HCT116 (cell line): ENCODE measurements around the gene C1orf167. TPM values are rescaled to one million over a fixed set of nuclear protein-coding genes. Genes with fewer than 3 reads are reported as not detected.

Source experiments
- ATAC-seq: fragments of 200-7000 bp; cut with Tn5 transposase; 2 replicates; pipeline ENCODE4 v1.9.1; 2020; ENCODE audit warnings: mild to moderate bottlenecking, moderate library complexity
- Bru-seq: library from RNA; stranded (reverse); fragments of 400-500 nt; gene quantifications from one replicate; lab custom pipeline; 2021; lab: Mats Ljungman, UMichigan
- BruChase-seq, 2 experiments: library from RNA; stranded (reverse); fragments of 400-500 nt; gene quantifications; one replicate each; lab custom pipeline; 2021; lab: Mats Ljungman, UMichigan
- BruUV-seq: library from RNA; stranded (reverse); fragments of 400-500 nt; replicated peaks from 2 replicates; lab custom pipeline; 2021; lab: Mats Ljungman, UMichigan
- CTCF ChIA-PET: fragments of 300-600 bp; sonication (Branson Sonifier 250); formaldehyde crosslinking; loops from one replicate; lab custom pipeline; 2021; ENCODE audit warnings: antibody characterized with exemption; lab: Charles Lee
- POLR2A ChIA-PET: fragments of 300-600, 350-600 bp; sonication (Branson Sonifier 250); formaldehyde crosslinking; loops from one replicate; lab custom pipeline; 2021; ENCODE audit warnings: antibody characterized with exemption; lab: Charles Lee
- RAD21 ChIA-PET, 2 experiments: fragments of 300-600 bp; sonication (Branson Sonifier 250); formaldehyde crosslinking; loops; one replicate each; lab custom pipeline; 2023; ENCODE audit warnings: low total read pairs in 2 of 2; ENCODE audit not compliant: uncharacterized antibody in 2 of 2, unreplicated experiment in 2 of 2, low non-redundant PET in 1 of 2; lab: Charles Lee
- DNase-seq: peaks from one replicate; pipeline ENCODE4 v3.0.0-alpha.2; 2010; ENCODE audit warnings: low read depth, low spot score
- H2AFZ ChIP-seq: fragments of 200-600 bp; shearing (Covaris generic), sonication (generic); 2 replicates; pipeline ENCODE4 v1.6.1; 2017; ENCODE audit warnings: low read depth, mixed run types, mixed read lengths, antibody characterized with exemption, low read length; ENCODE audit not compliant: poor library complexity, severe bottlenecking
- H3K27ac ChIP-seq: 2 replicates; pipeline ENCODE4 v1.5.1; 2012; ENCODE audit warnings: low read depth, low read length
- H3K27me3 ChIP-seq: fragments of 200-600 bp; sonication (generic); 2 replicates; pipeline ENCODE4 v1.6.1; 2016; ENCODE audit warnings: mixed run types, low read length, mixed read lengths; ENCODE audit not compliant: insufficient read depth
- H3K36me3 ChIP-seq, 2 experiments: fragments of 200-500 bp in 1 of 2; fragments of 200-600 bp in 1 of 2; sonication (Bioruptor generic) in 1 of 2; sonication (generic) in 1 of 2; 2 replicates each; pipeline versions ENCODE4 v1.5.1 to v1.6.1; 2014 to 2016; ENCODE audit warnings: low read length in 2 of 2, inconsistent platforms in 1 of 2, mixed read lengths in 1 of 2, mixed run types in 1 of 2; ENCODE audit not compliant: insufficient read depth in 2 of 2, control insufficient read depth in 1 of 2
- H3K4me1 ChIP-seq, 2 experiments: fragments of 200-600 bp in 1 of 2; sonication (generic) in 1 of 2; 2 replicates each; pipeline versions ENCODE4 v1.5.1 to v1.6.1; 2012 to 2017; ENCODE audit warnings: low read length in 2 of 2, inconsistent platforms in 1 of 2, mild to moderate bottlenecking in 1 of 2, mixed read lengths in 1 of 2, mixed run types in 1 of 2, moderate library complexity in 1 of 2; ENCODE audit not compliant: insufficient read depth in 2 of 2, control insufficient read depth in 1 of 2
- H3K4me2 ChIP-seq: fragments of 200-600 bp; sonication (generic); 2 replicates; pipeline ENCODE4 v1.6.1; 2017; ENCODE audit warnings: mixed run types, low read length, mixed read lengths
- H3K4me3 ChIP-seq, 2 experiments: fragments of 200-600 bp in 1 of 2; sonication (generic) in 1 of 2; replicated peaks in 1 of 2; 2 replicates each; pipeline ENCODE4 v1.5.1; 2011 to 2016; ENCODE audit warnings: low read length in 2 of 2, control low read depth in 1 of 2, low read depth in 1 of 2, mild to moderate bottlenecking in 1 of 2, mixed read lengths in 1 of 2, mixed run types in 1 of 2
- H3K79me2 ChIP-seq: fragments of 200-600 bp; sonication (generic); 2 replicates; pipeline ENCODE4 v1.6.1; 2017; ENCODE audit warnings: mild to moderate bottlenecking, mixed run types, low read length, moderate library complexity, mixed read lengths; ENCODE audit not compliant: insufficient read depth
- H3K9ac ChIP-seq: fragments of 200-600 bp; sonication (generic); 2 replicates; pipeline ENCODE4 v1.6.1; 2016; ENCODE audit warnings: low read length, mixed read lengths
- H3K9me2 ChIP-seq: fragments of 200-600 bp; sonication (generic), shearing (Covaris generic); 2 replicates; pipeline ENCODE4 v1.6.1; 2017; ENCODE audit warnings: mixed run types, mild to moderate bottlenecking, moderate library complexity; ENCODE audit not compliant: insufficient read depth
- H3K9me3 ChIP-seq, 2 experiments: fragments of 200-500 bp in 1 of 2; fragments of 200-600 bp in 1 of 2; sonication (Bioruptor generic) in 1 of 2; sonication (generic) in 1 of 2; 2 replicates each; pipeline ENCODE4 v1.6.1; 2014 to 2017; ENCODE audit warnings: low read length in 2 of 2, mixed read lengths in 2 of 2, inconsistent platforms in 1 of 2, low read depth in 1 of 2, mild to moderate bottlenecking in 1 of 2, mixed run types in 1 of 2, moderate library complexity in 1 of 2; ENCODE audit not compliant: control insufficient read depth in 1 of 2, insufficient read depth in 1 of 2
- H4K20me1 ChIP-seq: fragments of 200-600 bp; sonication (generic), shearing (Covaris generic); 2 replicates; pipeline ENCODE4 v1.6.1; 2017; ENCODE audit warnings: mixed run types, mild to moderate bottlenecking, moderate library complexity; ENCODE audit not compliant: insufficient read depth
- CEBPB ChIP-seq: IDR thresholded peaks from 2 replicates; pipeline ENCODE4 v1.6.1; 2012; ENCODE audit warnings: low read depth
- MAX ChIP-seq: IDR thresholded peaks from 2 replicates; pipeline ENCODE4 v1.6.1; 2012
- RAD21 ChIP-seq: IDR thresholded peaks from 2 replicates; pipeline ENCODE4 v1.6.1; 2012; ENCODE audit warnings: low read depth, mild to moderate bottlenecking
- SIN3A ChIP-seq: IDR thresholded peaks from 2 replicates; pipeline ENCODE4 v1.6.1; 2012; ENCODE audit warnings: low read depth
- intact Hi-C: fragments of 100-400 bp; cut with micrococcal nuclease; formaldehyde crosslinking; loops from 2 replicates; pipeline ENCODE4 v1.10.0; 2022
- long read RNA-seq: library from polyadenylated mRNA; unstranded; transcript quantifications from one replicate; pipeline ENCODE4 v2.0.0, GENCODE V29; 2021; ENCODE audit not compliant: unreplicated experiment
- polyA plus RNA-seq: library from polyadenylated mRNA; unstranded; fragments of >200 nt; gene quantifications from 2 replicates; pipeline ENCODE4 v1.2.1, GENCODE V29; 2012; ENCODE audit warnings: missing spikeins
- total RNA-seq: library from RNA; stranded (reverse); gene quantifications from one replicate; pipeline ENCODE4 v1.2.1, GENCODE V29; 2021; ENCODE audit not compliant: unreplicated experiment

The C1orf167 gene
- total RNA-seq, result 0.12 TPM
- 0.59 and 1.4 TPM in 2 replicates for polyA plus RNA-seq
- Bru-seq, nascent RNA, result percentile 12 among the genes with signal in this experiment
- percentile 11 among the genes with signal in this experiment for BruChase-seq, experiment 1, labeled RNA remaining after a 6-hour chase
- percentile 18 among the genes with signal in this experiment for BruChase-seq, experiment 2, labeled RNA remaining after a 2-hour chase
- long read RNA-seq, result 0 reads

- H3K4me1 ChIP-seq, result peaks cover 0 to 8% of the 10 kb centered on the region in 2 experiments; a peak in 1 of 4 replicates
- peak; percentile 57 for TF ChIP-seq MAX
- TF ChIP-seq CEBPB, result no peak
- TF ChIP-seq, all 23 proteins: peak for 1
- Histone ChIP-seq H3K27ac (no peak within 1 kb of the TSS), H3K9me2 (no peaks in the 10 kb centered on the region), H3K36me3 (no peaks in the 10 kb centered on the region), H3K9me3 (no peaks in the 10 kb centered on the region; a peak in 1 of 4 replicates), H3K79me2 (no peaks in the 10 kb centered on the region), H3K9ac (no peak within 1 kb of the TSS), H3K27me3 (no peaks in the 10 kb centered on the region), H2AFZ (peak within 1 kb of the TSS; percentile 40), H3K4me2 (no peak within 1 kb of the TSS), H4K20me1 (no peaks in the 10 kb centered on the region), H3K4me3 (no peak within 1 kb of the TSS)
- CTCF ChIA-PET, result no interaction called here
- BruUV-seq, result no TSS peak
- POLR2A ChIA-PET, result no interaction called here
- intact Hi-C loops, result no loop called here
- RAD21 ChIA-PET, result no interaction called here
- ATAC-seq (peak; percentile 86), DNase-seq (no peak)
Observed at GRCh38 chr1:11761988-11762406, at the start of gene C1orf167. Gene C1orf167, plus strand, starts transcription at chr1:11762193. Its CDS starts 2,208 bp downstream, at chr1:11764401.

GRCh38 chr1:11712285-11712684 is 49.7 kb upstream of the C1orf167 start:
- POLR2A ChIA-PET, result no interaction called here
- Histone ChIP-seq H4K20me1 (no peaks in the 10 kb centered on the region), H3K27ac (no peak overlapping the region), H3K79me2 (no peaks in the 10 kb centered on the region), H2AFZ (no peak overlapping the region), H3K4me1 (peaks cover 13 to 23% of the 10 kb centered on the region in 2 experiments), H3K9me3 (no peaks in the 10 kb centered on the region), H3K9me2 (no peaks in the 10 kb centered on the region), H3K36me3 (no peaks in the 10 kb centered on the region), H3K4me2 (no peak overlapping the region), H3K27me3 (no peaks in the 10 kb centered on the region), H3K9ac (no peak overlapping the region), H3K4me3 (no peak overlapping the region)
- DNase-seq (no peak), ATAC-seq (no peak)
- TF ChIP-seq CEBPB, result no peak
- no peak for TF ChIP-seq RAD21
- no peak for TF ChIP-seq SIN3A
- intact Hi-C loops, result no loop called here
- RAD21 ChIA-PET, result no interaction called here
- no TSS peak for BruUV-seq
- CTCF ChIA-PET, result interaction anchor here (1.0 kb wide), 1 partner anchor 63 kb away, joined by 3 read pairs; no protein-coding TSS in a partner anchor
